ENCODE results near the gene NPTX1.

Gene NPTX1

GRCh38 chr17:80475910-80476876 lies at the start of gene NPTX1:
NPTX1 (minus strand) TSS chr17:80476607; CDS start chr17:80476446, 161 bp downstream.
- Histone ChIP-seq H3K27ac (no peak within 1 kb of the TSS), H3K4me2 (no peak within 1 kb of the TSS), H3K4me3 (IDR thresholded peaks at IDR 0.05; ENCODE audit: insufficient read depth, low read depth, low read length) (no peak within 1 kb of the TSS), H3K9ac (no peak within 1 kb of the TSS), H3K4me1 (ENCODE audit: low read depth, poor library complexity, severe bottlenecking) (no peaks in the 10 kb centered on the region), H4K20me1 (ENCODE audit: insufficient read depth) (no peaks in the 10 kb centered on the region), H3K79me2 (ENCODE audit: insufficient read depth, low read depth) (no peaks in the 10 kb centered on the region), H2AFZ (ENCODE audit: low read depth) (no peak within 1 kb of the TSS), H3K36me3 (ENCODE audit: insufficient read depth) (no peaks in the 10 kb centered on the region), H3K27me3 (ENCODE audit: insufficient read depth, low read depth) (peaks cover 74% of the 10 kb centered on the region)
- no peak for TF ChIP-seq CTCF (conservative IDR thresholded peaks at IDR 0.05; ENCODE audit: low read depth, low read length)

GRCh38 chr17:80523956-80524712 lies 47.7 kb upstream of the NPTX1 start:
- H2AFZ ChIP-seq (ENCODE audit: low read depth), result no peak overlapping the region
- no peak overlapping the region for H3K9ac ChIP-seq
- H3K27ac ChIP-seq, result no peak overlapping the region
- H3K36me3 ChIP-seq (ENCODE audit: insufficient read depth), result no peaks in the 10 kb centered on the region
- H3K4me3 ChIP-seq (IDR thresholded peaks at IDR 0.05; ENCODE audit: insufficient read depth, low read depth, low read length), result no peak overlapping the region
- no peak for TF ChIP-seq CTCF (conservative IDR thresholded peaks at IDR 0.05; ENCODE audit: low read depth, low read length)
- no peaks in the 10 kb centered on the region for H3K79me2 ChIP-seq (ENCODE audit: insufficient read depth, low read depth)
- H4K20me1 ChIP-seq (ENCODE audit: insufficient read depth), result no peaks in the 10 kb centered on the region
- H3K27me3 ChIP-seq (ENCODE audit: insufficient read depth, low read depth), result peaks cover 98% of the 10 kb centered on the region
- H3K4me2 ChIP-seq, result no peak overlapping the region
- no peaks in the 10 kb centered on the region for H3K4me1 ChIP-seq (ENCODE audit: low read depth, poor library complexity, severe bottlenecking)

GRCh38 chr17:80523054-80523744 lies 46.8 kb upstream of the NPTX1 start:
- Histone ChIP-seq H4K20me1 (ENCODE audit: insufficient read depth) (no peaks in the 10 kb centered on the region), H2AFZ (ENCODE audit: low read depth) (no peak overlapping the region), H3K27me3 (ENCODE audit: insufficient read depth, low read depth) (peaks cover 97% of the 10 kb centered on the region), H3K4me1 (ENCODE audit: low read depth, poor library complexity, severe bottlenecking) (no peaks in the 10 kb centered on the region), H3K4me2 (no peak overlapping the region), H3K4me3 (IDR thresholded peaks at IDR 0.05; ENCODE audit: insufficient read depth, low read depth, low read length) (no peak overlapping the region), H3K79me2 (ENCODE audit: insufficient read depth, low read depth) (no peaks in the 10 kb centered on the region), H3K9ac (no peak overlapping the region), H3K27ac (no peak overlapping the region), H3K36me3 (ENCODE audit: insufficient read depth) (no peaks in the 10 kb centered on the region)
- no peak for TF ChIP-seq CTCF (conservative IDR thresholded peaks at IDR 0.05; ENCODE audit: low read depth, low read length)

- H3K27me3 ChIP-seq (ENCODE audit: insufficient read depth, low read depth), result peaks cover 98% of the 10 kb centered on the region
- H3K9ac ChIP-seq, result no peak overlapping the region
Observed at GRCh38 chr17:80520810-80521455, 44.5 kb upstream of the NPTX1 start.

More at GRCh38 chr17:80520810-80521455, 44.5 kb upstream of the NPTX1 start:
- Histone ChIP-seq H3K27ac (no peak overlapping the region), H3K4me3 (IDR thresholded peaks at IDR 0.05; ENCODE audit: insufficient read depth, low read depth, low read length) (no peak overlapping the region), H4K20me1 (ENCODE audit: insufficient read depth) (no peaks in the 10 kb centered on the region), H3K4me2 (no peak overlapping the region), H3K4me1 (ENCODE audit: low read depth, poor library complexity, severe bottlenecking) (no peaks in the 10 kb centered on the region), H2AFZ (ENCODE audit: low read depth) (no peak overlapping the region), H3K79me2 (ENCODE audit: insufficient read depth, low read depth) (no peaks in the 10 kb centered on the region), H3K36me3 (ENCODE audit: insufficient read depth) (no peaks in the 10 kb centered on the region)
- no peak for TF ChIP-seq CTCF (conservative IDR thresholded peaks at IDR 0.05; ENCODE audit: low read depth, low read length)
